Measurements from ENCODE around the gene MDM2. TPM values are rescaled to one million over a fixed set of nuclear protein-coding genes. Genes with fewer than 3 reads are reported as not detected.

The MDM2 gene
- 32.2 TPM for polyA plus RNA-seq (2012; ENCODE audit: insufficient read depth, insufficient read length)

DNA sequence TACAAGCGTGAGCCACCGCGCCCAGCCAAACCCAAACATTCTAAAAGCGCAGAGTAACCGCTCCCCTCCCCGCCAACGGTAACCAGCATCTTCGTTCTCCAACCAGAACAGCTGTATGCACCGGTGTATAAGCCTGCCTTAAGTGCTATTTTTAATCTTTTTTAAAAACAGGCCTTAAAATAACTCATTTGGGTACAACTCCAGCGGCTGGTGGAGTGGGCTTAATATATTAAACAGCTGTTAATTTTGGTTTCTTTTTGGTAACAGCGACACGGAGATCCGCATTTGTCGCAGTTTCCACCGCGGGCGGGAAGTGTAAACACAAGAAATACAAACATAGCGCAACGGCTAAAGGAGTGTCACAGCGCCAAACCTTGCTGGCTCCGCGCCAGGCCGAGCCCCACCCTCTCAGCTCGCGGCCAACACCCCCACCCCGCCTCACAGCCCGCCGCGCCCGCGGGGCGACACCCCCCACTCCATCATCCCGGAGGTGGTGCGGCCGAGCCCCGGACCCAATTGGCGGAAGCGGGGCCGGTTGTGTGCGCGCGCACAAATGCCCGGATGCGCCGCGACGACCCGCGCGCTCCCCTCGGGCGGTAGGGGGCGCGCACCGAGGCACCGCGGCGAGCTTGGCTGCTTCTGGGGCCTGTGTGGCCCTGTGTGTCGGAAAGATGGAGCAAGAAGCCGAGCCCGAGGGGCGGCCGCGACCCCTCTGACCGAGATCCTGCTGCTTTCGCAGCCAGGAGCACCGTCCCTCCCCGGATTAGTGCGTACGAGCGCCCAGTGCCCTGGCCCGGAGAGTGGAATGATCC, at the start of gene MDM2:
MDM2 (plus strand) TSS at position 602 of the 812 bp plus-strand sequence. CDS start 301 bp downstream, outside the sequence.
- peak within 1 kb of the TSS; percentile 90 for H3K4me3 ChIP-seq (ENCODE audit: low read length)
- peak; percentile 94 for DNase-seq (ENCODE audit: low read depth, low spot score)

GRCh38 chr12:68759852-68760251, 48.1 kb upstream of the MDM2 start:
- DNase-seq (ENCODE audit: low read depth, low spot score) = no peak
- H3K4me3 ChIP-seq (ENCODE audit: low read length) = no peak overlapping the region

DNA sequence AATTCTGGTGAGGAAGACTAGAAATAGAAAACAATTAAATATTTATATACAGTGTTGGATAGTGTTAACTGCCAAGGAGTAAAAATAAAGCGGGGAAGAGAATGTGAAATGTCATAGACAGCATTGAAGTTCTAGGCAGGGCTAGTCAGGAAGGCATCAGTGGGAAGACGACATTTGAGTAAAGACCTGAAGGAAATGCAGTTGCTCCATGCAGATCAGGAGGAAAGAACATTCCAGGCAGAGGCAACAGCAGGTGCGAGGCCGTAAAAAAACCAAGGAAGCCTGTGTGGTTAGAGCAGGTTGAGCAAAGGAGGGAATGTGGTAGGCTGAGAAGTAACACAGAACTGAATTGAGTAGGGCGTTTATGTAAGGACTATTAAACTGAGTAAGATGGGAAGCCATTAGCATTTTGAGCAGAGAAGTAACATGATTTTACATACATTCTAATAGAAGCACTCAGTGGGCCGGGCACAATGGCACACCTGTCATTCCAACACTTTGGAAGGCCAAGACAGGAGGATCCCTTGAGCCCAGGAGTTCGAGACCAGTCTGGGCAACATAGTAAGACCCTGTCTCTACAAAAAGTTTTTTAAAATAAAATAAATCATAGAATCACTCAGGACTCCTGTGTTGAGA, 47.1 kb upstream of the MDM2 start:
- DNase-seq (ENCODE audit: low read depth, low spot score) = no peak
- no peak overlapping the region for H3K4me3 ChIP-seq (ENCODE audit: low read length)

- no peak for DNase-seq (ENCODE audit: low read depth, low spot score)
- H3K4me3 ChIP-seq (ENCODE audit: low read length) = no peak overlapping the region
Measured at GRCh38 chr12:68761442-68761812, 46.5 kb upstream of the MDM2 start.

GRCh38 chr12:68761901-68762630, 45.9 kb upstream of the MDM2 start:
- DNase-seq (ENCODE audit: low read depth, low spot score) = no peak
- no peak overlapping the region for H3K4me3 ChIP-seq (ENCODE audit: low read length)

DNA sequence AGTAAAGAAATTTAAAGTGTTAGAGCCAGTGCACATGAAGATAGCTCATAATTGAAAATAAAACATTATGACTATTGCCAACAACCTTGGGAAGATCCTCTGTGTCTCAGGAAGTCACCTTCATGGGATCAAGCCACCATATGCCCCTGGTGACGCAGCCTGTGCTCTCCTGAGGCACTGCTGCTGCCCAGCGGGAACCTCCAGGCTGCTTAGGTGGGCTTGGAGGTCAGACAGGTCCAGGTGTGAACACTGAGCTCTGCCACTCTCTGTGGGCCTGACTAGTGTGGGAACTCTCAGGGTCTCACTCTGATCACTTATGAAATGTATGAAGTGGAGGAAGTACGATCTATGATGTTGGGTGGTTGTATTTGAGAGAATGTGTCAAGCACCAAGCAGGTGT, 45.3 kb upstream of the MDM2 start:
- no peak overlapping the region for H3K4me3 ChIP-seq (ENCODE audit: low read length)
- DNase-seq (ENCODE audit: low read depth, low spot score) = no peak

DNA sequence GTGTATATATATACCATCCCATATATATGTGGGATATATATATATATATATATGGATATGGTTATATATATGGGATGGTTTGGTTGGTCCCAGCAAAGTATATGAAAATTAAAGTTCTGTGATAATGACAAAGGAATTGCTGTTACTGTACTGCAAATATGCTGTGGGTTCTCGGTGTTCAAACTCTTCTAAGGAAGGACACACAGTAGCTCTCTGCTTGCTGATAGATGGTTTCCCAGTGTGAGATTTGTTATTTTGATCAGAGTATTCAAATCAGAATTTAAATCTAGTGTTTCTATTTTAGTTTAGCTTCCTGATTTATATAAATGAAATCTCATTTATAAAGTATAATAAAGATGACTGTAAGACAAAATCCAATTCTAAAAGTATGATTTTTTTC, 42.3 kb upstream of the MDM2 start:
- DNase-seq (ENCODE audit: low read depth, low spot score) = no peak

GRCh38 chr12:68766646-68767045, 41.3 kb upstream of the MDM2 start:
- no peak for DNase-seq (ENCODE audit: low read depth, low spot score)

More for the DNA sequence above, 42.3 kb upstream of the MDM2 start:
- no peak overlapping the region for H3K4me3 ChIP-seq (ENCODE audit: low read length)

DNA sequence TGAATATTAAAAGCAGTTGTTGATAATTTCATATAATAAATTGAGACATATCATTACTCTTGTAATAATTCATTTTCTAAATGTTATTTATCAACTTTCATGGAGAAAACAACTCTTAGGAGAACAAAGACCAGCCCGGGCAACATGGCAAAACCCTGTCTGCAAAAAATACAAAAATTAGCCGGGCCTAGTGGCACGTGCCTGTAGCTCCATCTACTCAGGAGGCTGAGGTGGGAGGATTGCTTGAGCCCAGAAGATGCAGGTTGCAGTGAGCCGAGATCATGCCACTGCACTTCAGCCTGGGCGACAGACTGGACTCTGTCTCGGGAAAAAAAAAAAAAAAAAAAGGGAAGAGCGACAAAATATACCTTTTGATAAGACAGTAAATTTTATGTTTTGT, 40.8 kb upstream of the MDM2 start:
- no peak for DNase-seq (ENCODE audit: low read depth, low spot score)
- H3K4me3 ChIP-seq (ENCODE audit: low read length) = no peak overlapping the region

More at GRCh38 chr12:68766646-68767045, 41.3 kb upstream of the MDM2 start:
- H3K4me3 ChIP-seq (ENCODE audit: low read length) = no peak overlapping the region

DNA sequence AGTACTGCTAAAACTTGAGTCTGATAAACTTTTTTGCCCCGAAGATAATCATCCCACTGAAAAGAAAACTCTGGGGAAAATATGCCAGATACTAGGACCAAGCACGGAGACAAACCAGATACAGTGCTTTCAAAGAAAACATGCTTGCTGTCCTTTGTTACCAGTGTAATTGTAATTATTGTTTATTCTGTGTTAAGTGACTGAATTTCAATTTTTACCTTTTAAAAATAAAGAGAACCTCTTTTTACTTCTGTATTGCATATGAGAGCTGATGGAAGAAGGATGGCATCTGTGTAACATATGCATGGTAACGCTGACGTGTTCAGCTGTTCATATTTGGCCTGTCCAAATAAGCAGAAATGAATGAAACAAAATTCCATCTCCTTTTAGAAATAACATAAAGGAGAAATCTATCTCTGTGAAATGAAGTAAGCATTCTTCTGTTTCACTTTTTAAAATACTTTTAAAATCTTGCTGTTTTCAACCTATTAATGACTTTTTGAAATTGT, 39.5 kb upstream of the MDM2 start:
- H3K4me3 ChIP-seq (ENCODE audit: low read length) = no peak overlapping the region
- no peak for DNase-seq (ENCODE audit: low read depth, low spot score)

DNA sequence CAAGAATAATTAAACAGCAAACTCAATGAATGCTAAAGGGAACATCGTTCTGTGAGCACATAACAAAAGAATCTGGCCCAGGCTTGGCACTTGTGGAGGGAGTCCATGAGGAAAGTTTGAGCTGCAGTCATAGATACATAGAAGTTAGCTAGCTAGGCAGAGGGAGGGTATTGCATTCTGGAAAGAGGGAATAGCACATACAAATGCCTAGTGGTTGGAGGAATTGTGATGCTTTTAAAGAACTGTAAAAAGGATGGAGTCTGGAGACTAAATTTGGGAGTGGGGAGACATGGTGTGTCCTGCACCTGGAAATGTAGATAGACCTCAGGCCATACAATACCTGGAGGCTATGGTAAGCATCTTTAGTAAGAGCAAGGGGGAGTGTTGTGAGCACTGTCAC, 38.0 kb upstream of the MDM2 start:
- no peak overlapping the region for H3K4me3 ChIP-seq (ENCODE audit: low read length)
- DNase-seq (ENCODE audit: low read depth, low spot score) = no peak

GRCh38 chr12:68771223-68771925, 36.6 kb upstream of the MDM2 start:
- H3K4me3 ChIP-seq (ENCODE audit: low read length) = no peak overlapping the region
- no peak for DNase-seq (ENCODE audit: low read depth, low spot score)

- DNase-seq (ENCODE audit: low read depth, low spot score) = no peak
- no peak overlapping the region for H3K4me3 ChIP-seq (ENCODE audit: low read length)
Measured at GRCh38 chr12:68772714-68773113, 35.3 kb upstream of the MDM2 start.

- no peak overlapping the region for H3K4me3 ChIP-seq (ENCODE audit: low read length)
- DNase-seq (ENCODE audit: low read depth, low spot score) = no peak
Measured at GRCh38 chr12:68773582-68773981, 34.4 kb upstream of the MDM2 start.

DNA sequence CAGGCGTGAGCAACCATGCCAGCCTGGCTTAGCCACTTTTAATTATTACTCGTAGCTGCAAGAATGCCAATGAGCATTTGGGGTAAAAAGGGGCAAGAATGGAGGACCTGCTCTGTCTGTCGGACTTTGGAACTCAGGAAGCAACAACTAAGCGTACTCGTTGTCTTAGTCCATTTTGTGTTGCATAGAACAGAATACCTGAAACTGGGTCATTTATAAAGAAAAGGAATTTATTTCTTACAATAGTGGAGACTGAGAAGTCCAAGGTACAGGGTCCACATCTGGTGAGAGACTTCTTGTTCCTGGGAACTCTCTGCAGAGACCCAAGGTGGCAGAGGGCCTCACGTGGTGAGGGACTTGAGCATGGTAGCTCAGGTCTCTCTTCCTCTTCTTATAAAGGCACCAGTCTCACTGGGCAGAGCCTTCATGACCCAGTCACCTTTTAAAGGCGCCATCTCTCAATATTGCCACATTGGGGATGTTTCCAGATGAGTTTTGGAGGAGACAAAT, 32.8 kb upstream of the MDM2 start:
- H3K4me3 ChIP-seq (ENCODE audit: low read length) = no peak overlapping the region

GRCh38 chr12:68776976-68777610, 30.9 kb upstream of the MDM2 start:
- no peak for DNase-seq (ENCODE audit: low read depth, low spot score)
- no peak overlapping the region for H3K4me3 ChIP-seq (ENCODE audit: low read length)

More for the DNA sequence above, 32.8 kb upstream of the MDM2 start:
- DNase-seq (ENCODE audit: low read depth, low spot score) = no peak

DNA sequence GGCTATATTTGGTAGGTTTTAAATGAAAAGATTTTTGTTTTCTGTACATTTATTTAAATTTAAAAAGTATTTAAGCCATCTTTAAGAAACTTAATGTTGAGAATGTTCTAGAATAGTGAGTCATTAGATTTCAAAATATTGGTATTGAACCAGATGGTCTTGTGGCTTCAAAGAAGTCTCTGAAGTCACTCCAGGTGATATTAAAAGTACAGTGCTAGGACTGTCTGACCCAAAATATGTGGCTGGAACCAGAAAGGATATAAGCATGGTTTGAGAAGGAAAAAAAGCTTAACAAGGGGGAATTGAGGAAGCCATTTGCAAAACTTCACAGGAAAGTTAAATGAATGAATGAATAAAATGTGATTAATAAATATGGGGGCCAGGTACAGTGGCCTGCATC, 28.7 kb upstream of the MDM2 start:
- DNase-seq (ENCODE audit: low read depth, low spot score) = no peak
- no peak overlapping the region for H3K4me3 ChIP-seq (ENCODE audit: low read length)

- DNase-seq (ENCODE audit: low read depth, low spot score) = no peak
- H3K4me3 ChIP-seq (ENCODE audit: low read length) = no peak overlapping the region
Measured at GRCh38 chr12:68780731-68781130, 27.2 kb upstream of the MDM2 start.

DNA sequence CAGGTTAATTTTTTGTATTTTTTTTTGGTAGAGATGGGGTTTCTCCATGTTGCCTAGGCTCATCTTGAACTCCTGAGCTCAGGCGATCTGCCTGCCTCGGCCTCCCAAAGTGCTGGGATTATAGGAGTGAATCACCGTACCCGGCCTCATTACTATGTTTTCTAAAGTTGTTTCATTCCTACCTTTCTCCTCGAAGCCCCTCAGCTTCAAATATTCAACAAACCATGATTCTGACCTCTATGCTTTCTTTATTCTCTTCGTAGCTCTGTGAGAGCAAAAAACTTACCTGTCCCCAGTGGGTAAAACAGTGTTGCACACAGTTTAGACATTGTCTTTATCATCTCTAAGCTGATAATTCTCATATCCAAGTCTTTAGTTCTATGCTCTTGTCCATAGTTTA, 26.2 kb upstream of the MDM2 start:
- no peak for DNase-seq (ENCODE audit: low read depth, low spot score)
- no peak overlapping the region for H3K4me3 ChIP-seq (ENCODE audit: low read length)

Data from Jurkat, Clone E6-1 (cell line).